Measurements from ENCODE around the gene PCDH9.

The PCDH9 gene

GRCh38 chr13:67084066-67084465 lies 146.1 kb downstream of the PCDH9 start:
- no peak for DNase-seq (ENCODE audit: low read depth)

GRCh38 chr13:67083519-67083918 lies 146.6 kb downstream of the PCDH9 start:
- DNase-seq (ENCODE audit: low read depth) = no peak

GRCh38 chr13:67080351-67080750 lies 149.8 kb downstream of the PCDH9 start:
- DNase-seq (ENCODE audit: low read depth) = no peak

GRCh38 chr13:67078062-67078461 lies 152.1 kb downstream of the PCDH9 start:
- no peak for DNase-seq (ENCODE audit: low read depth)

- no peak for DNase-seq (ENCODE audit: low read depth)
Observed at GRCh38 chr13:67077132-67077531, 153.0 kb downstream of the PCDH9 start.

GRCh38 chr13:67076378-67076777 lies 153.8 kb downstream of the PCDH9 start:
- no peak for DNase-seq (ENCODE audit: low read depth)

- no peak for DNase-seq (ENCODE audit: low read depth)
Observed at GRCh38 chr13:67075239-67075638, 154.9 kb downstream of the PCDH9 start.

GRCh38 chr13:67071918-67072598 lies 158.1 kb downstream of the PCDH9 start:
- no peak for DNase-seq (ENCODE audit: low read depth)

GRCh38 chr13:67070306-67070705 lies 159.8 kb downstream of the PCDH9 start:
- no peak for DNase-seq (ENCODE audit: low read depth)

- no peak for DNase-seq (ENCODE audit: low read depth)
Observed at GRCh38 chr13:67069117-67069767, 160.9 kb downstream of the PCDH9 start.

GRCh38 chr13:67064920-67065319 lies 165.2 kb downstream of the PCDH9 start:
- DNase-seq (ENCODE audit: low read depth) = no peak

GRCh38 chr13:67063036-67063435 lies 167.1 kb downstream of the PCDH9 start:
- no peak for DNase-seq (ENCODE audit: low read depth)

- no peak for DNase-seq (ENCODE audit: low read depth)
Observed at GRCh38 chr13:67062160-67062559, 168.0 kb downstream of the PCDH9 start.

- no peak for DNase-seq (ENCODE audit: low read depth)
Observed at GRCh38 chr13:67061750-67062149, 168.4 kb downstream of the PCDH9 start.

GRCh38 chr13:67052550-67053490 lies 177.3 kb downstream of the PCDH9 start:
- no peak for DNase-seq (ENCODE audit: low read depth)

- no peak for DNase-seq (ENCODE audit: low read depth)
Observed at GRCh38 chr13:67049744-67050143, 180.4 kb downstream of the PCDH9 start.

GRCh38 chr13:67048821-67049150 lies 181.3 kb downstream of the PCDH9 start:
- no peak for DNase-seq (ENCODE audit: low read depth)

- DNase-seq (ENCODE audit: low read depth) = no peak
Observed at GRCh38 chr13:67048084-67048820, 181.9 kb downstream of the PCDH9 start.

- no peak for DNase-seq (ENCODE audit: low read depth)
Observed at GRCh38 chr13:67045357-67045756, 184.8 kb downstream of the PCDH9 start.

GRCh38 chr13:67043901-67044300 lies 186.2 kb downstream of the PCDH9 start:
- no peak for DNase-seq (ENCODE audit: low read depth)

GRCh38 chr13:67042556-67042955 lies 187.6 kb downstream of the PCDH9 start:
- no peak for DNase-seq (ENCODE audit: low read depth)

All from stimulated activated CD8-positive, alpha-beta memory T cell treated with anti-CD3 and anti-CD28 coated beads, Interleukin-12 subunit alpha, Interleukin-12 subunit beta, amount 100 ng/mL, for 4 hours (primary cell).